Heart right ventricle (tissue), 16 donors: ENCODE measurements around the gene GAMT. TPM values are rescaled to one million over a fixed set of nuclear protein-coding genes. Genes with fewer than 3 reads are reported as not detected.
A peak's percentile ranks its signal among the peaks of the same experiment; 100 is the strongest.

Source experiments
- ATAC-seq, 8 donors: fragments of 200-7000 bp; cut with Tn5 transposase; one replicate each; pipeline ENCODE4 v1.9.1; 2020; ENCODE audit warnings: mild to moderate bottlenecking in 8 of 8, moderate library complexity in 8 of 8, moderate number of reproducible peaks in 1 of 8
- DNase-seq, 2 donors: peaks; one replicate each; pipeline ENCODE4 v3.0.0-alpha.2; 2020
- H3K27ac ChIP-seq, 10 donors: fragments of 200-600 bp; sonication (generic) in 2 of 10; one replicate each; pipeline versions ENCODE4 v1.5.0 to v1.8.0; 2020 to 2022; ENCODE audit warnings: mild to moderate bottlenecking in 3 of 10
- H3K27me3 ChIP-seq, 7 donors: fragments of 200-600 bp; one replicate each; pipeline ENCODE4 v1.8.0; 2021 to 2022; ENCODE audit warnings: mild to moderate bottlenecking in 2 of 7
- H3K36me3 ChIP-seq, 9 donors: fragments of 200-600 bp; sonication (generic) in 1 of 9; one replicate each; pipeline versions ENCODE4 v1.5.0 to v1.8.0; 2020 to 2022; ENCODE audit warnings: mild to moderate bottlenecking in 2 of 9
- H3K4me1 ChIP-seq, 9 donors: fragments of 200-600 bp; sonication (generic) in 1 of 9; one replicate each; pipeline versions ENCODE4 v1.5.0 to v1.8.0; 2020 to 2022; ENCODE audit warnings: mild to moderate bottlenecking in 4 of 9
- H3K4me3 ChIP-seq, 10 donors: fragments of 200-600 bp; sonication (generic) in 2 of 10; one replicate each; pipeline versions ENCODE4 v1.5.0 to v1.8.0; 2020 to 2022; ENCODE audit warnings: mild to moderate bottlenecking in 7 of 10, moderate library complexity in 2 of 10
- H3K9me3 ChIP-seq, 11 donors: fragments of 200-600 bp in 10 of 11; sonication (generic) in 2 of 11; one replicate each; pipeline versions ENCODE4 v1.5.0 to v1.8.0; 2013 to 2022; ENCODE audit warnings: mild to moderate bottlenecking in 2 of 11, control low read depth in 1 of 11, moderate library complexity in 1 of 11
- WGBS, 2 donors: extraction: QIAGEN DNeasy Blood & Tissue Kit; methylation state at CpG; one replicate each; pipeline ENCODE4 v1.1.7; 2013; ENCODE audit warnings: inconsistent platforms in 1 of 2; 5-methylcytosine and 5-hydroxymethylcytosine counted together
- intact Hi-C, 10 donors: fragments of 100-400 bp; cut with DNase I; formaldehyde crosslinking; loops; one replicate each; pipeline versions ENCODE4 v1.11.1 to v1.14.2; 2022
- polyA plus RNA-seq, 2 donors: library from polyadenylated mRNA; stranded (reverse); fragments of 200-250 nt; gene quantifications; one replicate each; pipeline ENCODE4 v1.2.3, GENCODE V29; 2013
- total RNA-seq, 10 donors: library from RNA; stranded (reverse); fragmentation: NEBNext Ultra II Directional in 3 of 10; extraction: Animal tissue kit (Norgen Biotek cat#: 25700) in 3 of 10; gene quantifications; one replicate each; pipeline versions ENCODE4 v1.2.1 to v1.2.4, GENCODE V29; 2021 to 2023
- TF ChIP-seq, protein P1 (sequence below), 9 donors: fragments of 200-600 bp; sonication (generic) in 2 of 9; IDR thresholded peaks; one replicate each; pipeline versions ENCODE4 v1.5.0 to v1.8.0; 2021 to 2022; ENCODE audit warnings: antibody characterized with exemption in 9 of 9, mild to moderate bottlenecking in 5 of 9, moderate library complexity in 1 of 9
- donor health status: Arrhythmogenic right ventricular cardiomyopathy.
- donor health status: ischemic (EF 13 %, LVEDD 7.1; RV severe dilation, severe dysfunction).
- donor health status: healthy with polysubstance abuse.
- donor health status: DM: no; HTN: yes; CAD: no.
- donor health status: DM: no; HTN: no; CAD: no.
- donor health status: ischemic (EF 25% LVEDD 6.9; RV normal size, moderate dysfunction).
- donor health status: ischemic (EF 25% LVEDD 5.7; RV mildly dilated, moderate dysfunction).
- donor health status: healthy.
- donor health status: DM: yes; HTN: yes; CAD: no.
- donor health status: Ischemic cardiomyopathy.
- donor health status: ischemic (EF 35%, LVEDD 5.7; RV mildly dilated, moderate dysfunction).
- donor health status: nonischemic (EF 11% LVEDD 7.7; RV severe dilation, severe dysfunction).
- donor health status: DM: yes; HTN: yes; CAD: no.
- donor health status: PGD.
- donor health status: ischemic (EF 29% LVEDD 5.4; RV normal size, mild dysfunction).
- donor health status: nonischemic (EF 23%, LVEDD 6.1; RV moderate dilation, normal function).

GAMT gene
- total and polyA plus RNA-seq, 12 donors: 30.8 to 260 (median 72.1) TPM

GRCh38 chr19:1366296-1366695, 35.0 kb downstream of the GAMT start:
- no peak overlapping the region for H3K4me3 ChIP-seq
- no peak for DNase-seq
- intact Hi-C loops: loop anchor here in 2 of 10 donors (10.0 kb wide), 1 partner anchor 81 kb away; the partner anchor contains the start of gene EFNA2 (in 2 of the 2)
- H3K9me3 ChIP-seq: no peaks in the 10 kb centered on the region
- no peak overlapping the region for H3K27ac ChIP-seq
- no peak for ATAC-seq
- peaks cover 0 to 98% (median 55%) of the 10 kb centered on the region in 9 donors for H3K36me3 ChIP-seq
- TF ChIP-seq, protein P1, sequence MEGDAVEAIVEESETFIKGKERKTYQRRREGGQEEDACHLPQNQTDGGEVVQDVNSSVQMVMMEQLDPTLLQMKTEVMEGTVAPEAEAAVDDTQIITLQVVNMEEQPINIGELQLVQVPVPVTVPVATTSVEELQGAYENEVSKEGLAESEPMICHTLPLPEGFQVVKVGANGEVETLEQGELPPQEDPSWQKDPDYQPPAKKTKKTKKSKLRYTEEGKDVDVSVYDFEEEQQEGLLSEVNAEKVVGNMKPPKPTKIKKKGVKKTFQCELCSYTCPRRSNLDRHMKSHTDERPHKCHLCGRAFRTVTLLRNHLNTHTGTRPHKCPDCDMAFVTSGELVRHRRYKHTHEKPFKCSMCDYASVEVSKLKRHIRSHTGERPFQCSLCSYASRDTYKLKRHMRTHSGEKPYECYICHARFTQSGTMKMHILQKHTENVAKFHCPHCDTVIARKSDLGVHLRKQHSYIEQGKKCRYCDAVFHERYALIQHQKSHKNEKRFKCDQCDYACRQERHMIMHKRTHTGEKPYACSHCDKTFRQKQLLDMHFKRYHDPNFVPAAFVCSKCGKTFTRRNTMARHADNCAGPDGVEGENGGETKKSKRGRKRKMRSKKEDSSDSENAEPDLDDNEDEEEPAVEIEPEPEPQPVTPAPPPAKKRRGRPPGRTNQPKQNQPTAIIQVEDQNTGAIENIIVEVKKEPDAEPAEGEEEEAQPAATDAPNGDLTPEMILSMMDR (IDR thresholded peaks at IDR 0.05): no peak
- no peaks in the 10 kb centered on the region for H3K27me3 ChIP-seq
- WGBS, 2 donors: 94 to 95% methylated on average over 10 of the region's 10 CpGs
- H3K4me1 ChIP-seq: peaks cover 7 to 37% (median 16%) of the 10 kb centered on the region in 9 donors

- Histone ChIP-seq H3K36me3 (peaks cover 0 to 96% (median 48%) of the 10 kb centered on the region in 9 donors), H3K27ac (no peak overlapping the region), H3K4me3 (no peak overlapping the region), H3K27me3 (no peaks in the 10 kb centered on the region), H3K9me3 (no peaks in the 10 kb centered on the region), H3K4me1 (peaks cover 10 to 44% (median 23%) of the 10 kb centered on the region in 9 donors)
- TF ChIP-seq, protein P1 (IDR thresholded peaks at IDR 0.05): no peak
- DNase-seq (no peak), ATAC-seq (no peak)
- 89 to 92% methylated on average over 37 of the region's 37 CpGs for WGBS, 2 donors
- intact Hi-C loops: loop anchor here in 2 of 10 donors (10.0 kb wide), 1 partner anchor 81 kb away; the partner anchor contains the start of gene EFNA2 (in 2 of the 2)
Observed at GRCh38 chr19:1365319-1366269, 35.7 kb downstream of the GAMT start.

DNA sequence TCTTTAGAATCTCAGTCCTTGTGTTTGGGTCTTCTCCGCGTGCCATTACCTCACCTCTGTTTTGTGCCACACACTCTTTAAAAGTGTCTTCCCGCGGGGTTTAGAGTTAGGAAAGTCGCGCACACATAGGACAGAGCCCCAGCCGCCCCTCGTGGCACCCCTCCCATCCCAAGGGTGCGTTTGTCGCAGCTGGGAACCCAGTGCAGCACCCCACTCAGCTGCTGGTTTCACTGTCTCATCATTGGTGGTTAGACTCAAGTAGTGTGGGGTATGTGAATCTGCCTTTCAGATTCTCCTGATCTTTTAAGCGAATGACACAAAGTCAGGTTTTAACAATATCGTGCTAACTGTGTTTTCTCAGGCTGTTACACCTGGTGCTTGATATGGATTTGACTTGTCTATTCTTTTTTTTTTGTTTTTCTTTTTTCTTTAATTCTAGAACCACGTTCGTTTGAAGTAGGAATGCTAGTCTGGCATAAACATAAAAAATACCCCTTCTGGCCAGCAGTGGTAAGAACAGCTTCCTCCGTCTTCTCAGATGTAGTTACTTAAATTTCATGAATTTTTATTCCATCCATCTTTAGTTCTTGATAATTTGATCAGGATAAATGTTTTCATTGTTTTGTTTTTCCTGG, 37.2 kb downstream of the GAMT start:
- TF ChIP-seq, protein P1 (IDR thresholded peaks at IDR 0.05): no peak
- DNase-seq (no peak), ATAC-seq (no peak)
- WGBS, 2 donors: 81 to 87% methylated on average over 15 of the region's 15 CpGs
- Histone ChIP-seq H3K27ac (no peak overlapping the region), H3K4me3 (no peak overlapping the region), H3K36me3 (peaks cover 0 to 96% (median 35%) of the 10 kb centered on the region in 9 donors), H3K27me3 (no peaks in the 10 kb centered on the region), H3K9me3 (no peaks in the 10 kb centered on the region), H3K4me1 (peaks cover 11 to 47% (median 25%) of the 10 kb centered on the region in 9 donors)
- intact Hi-C loops: loop anchor here in 3 of 10 donors (5.0 to 10.0 kb wide), 2 partner anchors 77 to 79 kb away; partner anchors contain the start of gene EFNA2 (in 3 of the 3)

DNA sequence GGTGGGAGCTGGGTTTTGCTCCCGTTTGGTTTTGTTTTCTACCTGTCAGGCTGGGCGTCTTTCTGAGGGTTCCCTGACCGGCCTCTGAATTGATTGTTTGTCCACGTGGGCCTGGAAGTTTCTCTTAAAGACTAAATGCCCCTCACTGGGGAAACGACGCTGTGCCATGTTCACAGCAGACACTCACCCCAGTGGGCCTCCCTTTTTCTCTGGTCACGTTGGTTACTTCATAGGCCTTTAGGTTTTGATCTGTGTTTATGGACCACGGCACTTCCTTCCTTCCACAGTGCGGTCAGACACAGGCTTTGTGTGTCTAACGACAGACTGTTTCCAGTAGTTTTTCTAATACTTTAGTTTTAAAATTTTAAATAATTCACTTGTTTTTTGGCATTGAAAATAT, 37.7 kb downstream of the GAMT start:
- ATAC-seq: no peak
- Histone ChIP-seq H3K27ac (peak overlapping the region in 1 of 10 donors; percentile 56), H3K4me3 (no peak overlapping the region), H3K9me3 (no peaks in the 10 kb centered on the region), H3K36me3 (peaks cover 0 to 99% (median 36%) of the 10 kb centered on the region in 9 donors), H3K4me1 (peaks cover 11 to 47% (median 25%) of the 10 kb centered on the region in 9 donors), H3K27me3 (no peaks in the 10 kb centered on the region)
- WGBS, 2 donors: 86 to 87% methylated on average over 10 of the region's 10 CpGs
- TF ChIP-seq, protein P1 (IDR thresholded peaks at IDR 0.05): no peak
- no peak for DNase-seq
- intact Hi-C loops: loop anchor here in 3 of 10 donors (5.0 to 10.0 kb wide), 2 partner anchors 76 to 79 kb away; partner anchors contain the start of gene EFNA2 (in 3 of the 3)
